CD4-positive, alpha-beta T cell (primary cell): ENCODE results near the gene SRRM1. TPM values are rescaled to one million over a fixed set of nuclear protein-coding genes. Genes with fewer than 3 reads are reported as not detected.

Experiments used
- ATAC-seq: fragments of 200-7000 bp; cut with Tn5 transposase; one replicate; pipeline ENCODE4 v1.10.0; 2022; ENCODE audit warnings: mild to moderate bottlenecking; ENCODE audit not compliant: poor library complexity
- CTCF ChIA-PET: fragments of 350-600 bp; sonication (Branson Sonifier 250); formaldehyde crosslinking; loops from one replicate; lab custom pipeline; 2021; ENCODE audit warnings: antibody characterized with exemption, inconsistent platforms; lab: Charles Lee
- POLR2A ChIA-PET: fragments of 350-600 bp; sonication (Branson Sonifier 250); formaldehyde crosslinking; loops from one replicate; lab custom pipeline; 2021; ENCODE audit warnings: antibody characterized with exemption, inconsistent platforms; lab: Charles Lee
- DNase-seq, 14 experiments: peaks; one replicate each; pipeline ENCODE4 v3.0.0-alpha.2; 2013 to 2020; ENCODE audit warnings: mixed read lengths in 2 of 14
- H3K27ac ChIP-seq, 2 donors: one replicate each; pipeline versions ENCODE4 v1.5.1 to v1.7.0; 2013; ENCODE audit warnings: low read length in 2 of 2, low read depth in 1 of 2, mild to moderate bottlenecking in 1 of 2
- H3K27me3 ChIP-seq, 2 experiments: 1 replicate in 1 of 2; 2 replicates in 1 of 2; pipeline versions ENCODE4 v1.6.1 to v1.7.0; 2013; ENCODE audit warnings: low read length in 2 of 2, control low read depth in 1 of 2, mild to moderate bottlenecking in 1 of 2, moderate library complexity in 1 of 2; ENCODE audit not compliant: insufficient read depth in 2 of 2, control insufficient read depth in 1 of 2
- H3K36me3 ChIP-seq: one replicate; pipeline ENCODE4 v1.6.1; 2013; ENCODE audit warnings: low read length, control low read depth; ENCODE audit not compliant: insufficient read depth
- H3K4me1 ChIP-seq: one replicate; pipeline ENCODE4 v1.6.1; 2013; ENCODE audit warnings: low read length, control low read depth; ENCODE audit not compliant: insufficient read depth
- H3K4me3 ChIP-seq: one replicate; pipeline ENCODE4 v1.5.1; 2013; ENCODE audit warnings: mild to moderate bottlenecking, low read length, moderate library complexity
- H3K9me3 ChIP-seq, 2 experiments: 1 replicate in 1 of 2; 2 replicates in 1 of 2; pipeline versions ENCODE4 v1.6.1 to v1.7.0; 2013; ENCODE audit warnings: low read length in 2 of 2, mild to moderate bottlenecking in 2 of 2, control low read depth in 1 of 2, moderate library complexity in 1 of 2; ENCODE audit not compliant: control insufficient read depth in 1 of 2, insufficient read depth in 1 of 2
- H3K27ac Mint-ChIP-seq: one replicate; pipeline ENCODE4 v1.8.0; 2020; ENCODE audit warnings: mixed read lengths
- H3K27me3 Mint-ChIP-seq: one replicate; pipeline ENCODE4 v1.8.0; 2021; ENCODE audit warnings: mixed read lengths
- H3K36me3 Mint-ChIP-seq: one replicate; pipeline ENCODE4 v1.8.0; 2021; ENCODE audit warnings: low read depth, mixed read lengths
- H3K4me1 Mint-ChIP-seq: one replicate; pipeline ENCODE4 v1.8.0; 2021; ENCODE audit warnings: low read depth, mixed read lengths
- H3K4me3 Mint-ChIP-seq: one replicate; pipeline ENCODE4 v1.8.0; 2020; ENCODE audit warnings: mild to moderate bottlenecking, mixed read lengths
- H3K9me3 Mint-ChIP-seq: one replicate; pipeline ENCODE4 v1.8.0; 2020; ENCODE audit warnings: mixed read lengths
- CTCF ChIP-seq: fragments of 200-600 bp; IDR thresholded peaks from one replicate; pipeline ENCODE4 v1.8.0; 2022; ENCODE audit warnings: antibody characterized with exemption, mild to moderate bottlenecking
- intact Hi-C, 2 experiments: fragments of 100-400 bp; cut with DNase I in 1 of 2; cut with micrococcal nuclease in 1 of 2; formaldehyde crosslinking; loops; one replicate each; pipeline versions ENCODE4 v1.15.1 to v1.9.0; 2023 to 2025; cut with DNase I, micrococcal nuclease
- total RNA-seq, 174 experiments: library from RNA in 2 of 174; stranded (reverse) in 2 of 174; gene quantifications; one replicate each; pipeline ENCODE4 v1.2.3 and lab custom pipeline; 2021 to 2026

The SRRM1 gene
- total RNA-seq, 2 experiments from 2014 or later: 338 to 360 TPM

- Histone ChIP-seq H3K36me3 (peaks cover 100% of the 10 kb centered on the region), H3K4me3 (no peak overlapping the region), H3K27ac (no peak overlapping the region), H3K27me3 (no peaks in the 10 kb centered on the region), H3K4me1 (peaks cover 2% of the 10 kb centered on the region), H3K9me3 (no peaks in the 10 kb centered on the region)
- ChIA-PET POLR2A (no interaction called here), CTCF (no interaction called here)
- ATAC-seq: no peak
- H3K9me3 Mint-ChIP-seq: no peaks in the 10 kb centered on the region
- TF ChIP-seq CTCF: no peak
- H3K4me1 Mint-ChIP-seq: peaks cover 53% of the 10 kb centered on the region
- no peak overlapping the region for H3K4me3 Mint-ChIP-seq
- no peak for DNase-seq
- peaks cover 100% of the 10 kb centered on the region for H3K36me3 Mint-ChIP-seq
- intact Hi-C loops: no loop called here
- H3K27me3 Mint-ChIP-seq: no peaks in the 10 kb centered on the region
- H3K27ac Mint-ChIP-seq: no peak overlapping the region
These were observed 9.3 kb downstream of the SRRM1 start for GRCh38 chr1:24652382-24652781.

GRCh38 chr1:24654010-24654409, 10.9 kb downstream of the SRRM1 start:
- Histone ChIP-seq H3K9me3 (no peaks in the 10 kb centered on the region), H3K27ac (no peak overlapping the region), H3K36me3 (peaks cover 95% of the 10 kb centered on the region), H3K27me3 (no peaks in the 10 kb centered on the region), H3K4me1 (peaks cover 2% of the 10 kb centered on the region), H3K4me3 (no peak overlapping the region)
- no peak for TF ChIP-seq CTCF
- DNase-seq (no peak), ATAC-seq (no peak)
- H3K27ac Mint-ChIP-seq: no peak overlapping the region
- no peak overlapping the region for H3K4me3 Mint-ChIP-seq
- CTCF ChIA-PET: no interaction called here
- H3K27me3 Mint-ChIP-seq: no peaks in the 10 kb centered on the region
- H3K9me3 Mint-ChIP-seq: no peaks in the 10 kb centered on the region
- intact Hi-C loops: no loop called here
- POLR2A ChIA-PET: interaction anchor here (1.0 to 1.9 kb wide), 2 partner anchors 10 kb away, joined by 5 to 6 read pairs; partner anchors contain the start of gene SRRM1
- H3K36me3 Mint-ChIP-seq: peaks cover 99% of the 10 kb centered on the region
- peaks cover 46% of the 10 kb centered on the region for H3K4me1 Mint-ChIP-seq

GRCh38 chr1:24656046-24656445, 12.9 kb downstream of the SRRM1 start:
- Histone ChIP-seq H3K4me3 (no peak overlapping the region), H3K4me1 (peaks cover 2% of the 10 kb centered on the region), H3K27ac (no peak overlapping the region), H3K27me3 (no peaks in the 10 kb centered on the region), H3K36me3 (peaks cover 94% of the 10 kb centered on the region), H3K9me3 (no peaks in the 10 kb centered on the region)
- ATAC-seq: no peak
- intact Hi-C loops: no loop called here
- H3K27me3 Mint-ChIP-seq: no peaks in the 10 kb centered on the region
- CTCF ChIA-PET: interaction anchor here (1.5 kb wide), 1 partner anchor 32 kb away, joined by 3 read pairs; no protein-coding TSS in a partner anchor
- H3K36me3 Mint-ChIP-seq: peaks cover 98% of the 10 kb centered on the region
- no peaks in the 10 kb centered on the region for H3K9me3 Mint-ChIP-seq
- H3K4me3 Mint-ChIP-seq: no peak overlapping the region
- TF ChIP-seq CTCF: no peak
- no peak overlapping the region for H3K27ac Mint-ChIP-seq
- POLR2A ChIA-PET: interaction anchor here (1.5 kb wide), 1 partner anchor 241 kb away, joined by 5 read pairs; the partner anchor contains the start of gene NIPAL3
- H3K4me1 Mint-ChIP-seq: peaks cover 44% of the 10 kb centered on the region
- DNase-seq: no peak
